DMS153 treated with DMSO at 0.1 percent for 48 hours (cell line): ENCODE data around the gene PLXNA4.

Experiments used
- DNase-seq: peaks from one replicate; lab custom pipeline; 2025; ENCODE audit not compliant: unreplicated experiment; lab: John Stamatoyannopoulos, UW

Gene PLXNA4

DNA sequence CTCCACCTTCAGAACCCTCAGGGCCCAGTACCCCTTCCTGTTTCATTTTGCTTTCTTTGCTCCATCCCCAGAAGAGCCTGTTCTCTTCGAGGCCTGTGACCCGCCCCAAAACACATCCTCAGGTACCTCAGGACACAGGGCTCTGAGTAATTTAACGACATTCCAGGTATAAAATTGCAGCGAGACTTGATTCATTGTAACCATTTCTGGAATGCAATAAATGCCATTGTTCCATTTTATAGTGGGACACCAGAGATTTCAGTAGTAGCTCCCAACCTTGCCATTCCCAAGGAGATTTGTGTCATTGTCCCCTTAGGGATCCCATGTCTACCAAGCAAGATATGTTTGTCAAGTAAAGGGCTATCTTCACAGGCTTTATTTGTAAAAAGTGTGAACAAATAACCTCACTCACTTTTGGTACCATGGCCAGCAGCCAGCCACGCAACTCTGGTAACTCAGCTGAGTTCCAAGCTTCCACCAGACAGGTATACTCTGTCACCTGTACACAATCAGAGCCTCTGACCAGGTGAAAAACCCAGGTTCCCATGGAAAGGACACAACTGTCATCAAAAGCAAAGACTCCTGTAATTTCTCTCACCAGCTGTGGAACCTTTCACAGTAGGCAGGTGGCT is 441.3 kb downstream of the PLXNA4 start:
- no peak for DNase-seq

DNA sequence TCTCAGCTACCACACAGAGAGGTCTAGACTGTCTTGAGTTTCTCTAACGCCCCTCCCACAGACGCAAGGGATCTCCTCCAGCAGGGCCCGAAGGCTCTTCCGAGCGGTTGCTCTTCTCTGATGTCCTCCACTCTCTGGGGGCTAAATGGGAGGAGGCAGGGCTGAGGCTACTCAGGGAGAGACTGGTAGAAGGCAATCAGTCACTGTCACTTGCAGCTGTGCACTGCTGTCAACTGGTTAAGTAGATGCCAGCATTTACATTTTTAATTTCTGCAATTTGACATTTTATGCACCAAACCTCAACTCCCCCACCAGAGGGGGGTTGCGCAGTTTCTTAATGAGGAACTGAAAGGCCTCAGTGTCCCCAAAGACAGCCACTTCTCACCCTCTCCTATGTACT is 442.8 kb downstream of the PLXNA4 start:
- DNase-seq = no peak

DNA sequence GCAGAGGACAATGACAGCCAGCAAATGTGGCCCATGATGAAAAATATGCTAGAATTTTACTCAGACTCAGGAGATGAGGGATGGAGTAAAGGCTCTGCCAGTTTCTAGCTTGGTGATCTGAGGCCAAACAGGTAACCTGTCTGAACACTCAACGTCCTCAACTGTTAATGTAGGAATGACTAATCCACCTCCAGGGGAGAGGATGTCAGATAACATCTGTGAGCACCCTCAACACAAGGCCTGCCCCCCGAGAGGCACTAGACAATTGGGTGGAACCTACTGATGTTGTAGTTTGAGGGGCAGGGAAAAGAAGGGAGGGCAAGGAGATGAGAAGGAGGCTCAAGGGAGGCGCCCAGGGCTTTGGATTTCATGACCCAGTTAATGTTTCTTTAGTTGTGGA is 445.1 kb downstream of the PLXNA4 start:
- no peak for DNase-seq

DNA sequence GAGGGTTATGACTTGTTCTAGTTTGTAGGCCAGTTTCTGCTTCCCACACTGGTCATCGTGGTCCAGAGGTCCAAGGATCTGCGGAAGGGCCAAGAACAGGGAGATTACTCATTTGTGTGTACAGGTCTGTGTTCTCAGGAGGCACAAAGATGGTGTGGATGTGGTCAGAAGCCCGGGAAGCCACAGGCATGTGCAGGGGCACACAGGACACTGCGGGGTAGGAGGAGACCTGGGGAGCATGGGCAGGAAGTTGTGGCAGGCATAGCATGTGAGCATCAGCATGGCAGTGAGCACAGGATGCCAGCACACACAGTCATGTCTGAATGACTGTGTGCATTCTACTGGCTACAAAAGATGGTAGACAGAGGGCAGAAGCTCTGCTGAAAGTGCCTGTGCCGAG is 445.8 kb downstream of the PLXNA4 start:
- DNase-seq = no peak

DNA sequence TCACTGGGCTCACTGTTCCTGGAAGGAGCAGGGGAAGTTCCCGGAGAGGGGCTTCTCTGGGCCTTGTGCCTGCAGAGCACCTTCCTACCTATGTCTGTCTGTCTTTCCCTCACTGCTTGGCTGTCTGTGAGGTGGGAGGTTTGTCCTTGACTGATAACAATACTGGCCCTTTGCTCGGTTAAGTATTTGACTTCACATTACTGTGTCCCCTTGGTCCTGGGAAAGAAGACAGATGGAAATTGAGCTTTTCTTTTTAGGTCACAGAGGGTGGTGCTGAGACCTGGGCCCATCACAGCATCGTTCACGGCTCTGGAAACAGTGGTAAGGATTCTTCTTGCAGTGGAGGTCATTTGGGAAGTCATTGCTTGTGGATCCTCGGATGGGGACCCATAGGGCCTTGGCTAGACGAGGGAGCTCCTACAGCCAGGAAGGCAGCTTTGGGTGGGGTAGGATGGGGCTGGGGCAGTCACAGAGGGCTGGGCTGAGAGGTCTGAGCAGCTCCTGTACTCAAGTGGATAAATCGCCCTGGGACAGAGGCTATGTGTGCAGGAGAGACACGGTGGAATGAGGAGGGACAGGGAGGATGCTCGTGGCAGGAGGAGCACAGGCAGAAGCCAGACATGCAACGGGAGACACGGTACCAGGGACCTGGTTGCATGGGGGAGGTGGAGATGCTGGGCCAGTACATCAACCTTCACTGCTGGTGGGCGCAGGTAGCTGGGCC is 450.2 kb downstream of the PLXNA4 start:
- no peak for DNase-seq

DNA sequence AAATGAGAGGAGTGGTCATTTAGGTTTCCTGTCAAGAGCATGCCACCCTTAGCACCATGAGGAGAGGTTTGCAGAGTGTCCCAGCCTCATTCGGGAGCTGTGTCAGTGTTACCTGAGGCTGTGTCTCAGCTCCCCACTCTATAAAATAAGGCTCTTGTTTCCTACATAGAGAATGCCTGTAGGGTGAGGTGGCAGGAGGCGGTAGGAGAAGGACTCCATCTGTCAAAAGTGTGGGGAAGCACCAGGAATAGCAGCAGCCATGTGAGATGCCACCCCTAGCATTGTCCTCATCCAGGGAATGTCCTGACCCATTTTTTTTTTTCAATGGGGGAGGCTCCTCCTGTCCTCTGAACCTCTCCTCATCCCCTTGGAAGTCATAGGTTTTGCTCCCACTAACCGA is 451.2 kb downstream of the PLXNA4 start:
- no peak for DNase-seq

DNA sequence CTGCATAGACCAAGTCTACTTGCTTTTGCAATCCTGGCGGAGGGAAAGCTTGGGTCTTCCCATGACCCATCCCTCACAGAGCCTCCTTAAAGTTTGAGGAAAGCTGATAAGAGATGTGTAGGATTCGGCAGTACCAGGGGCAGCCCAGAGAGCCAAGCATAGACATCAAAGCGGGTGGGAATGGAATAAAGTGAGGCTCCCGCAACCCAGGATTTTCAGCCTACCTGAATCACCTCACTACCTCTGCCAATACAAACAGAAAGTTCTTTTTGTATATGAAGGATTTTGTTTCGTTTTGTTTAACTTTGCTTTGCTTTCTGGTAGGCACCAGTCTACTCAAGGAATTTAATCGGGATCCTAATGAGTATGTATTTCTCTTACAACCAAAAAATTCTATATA is 451.7 kb downstream of the PLXNA4 start:
- no peak for DNase-seq

DNA sequence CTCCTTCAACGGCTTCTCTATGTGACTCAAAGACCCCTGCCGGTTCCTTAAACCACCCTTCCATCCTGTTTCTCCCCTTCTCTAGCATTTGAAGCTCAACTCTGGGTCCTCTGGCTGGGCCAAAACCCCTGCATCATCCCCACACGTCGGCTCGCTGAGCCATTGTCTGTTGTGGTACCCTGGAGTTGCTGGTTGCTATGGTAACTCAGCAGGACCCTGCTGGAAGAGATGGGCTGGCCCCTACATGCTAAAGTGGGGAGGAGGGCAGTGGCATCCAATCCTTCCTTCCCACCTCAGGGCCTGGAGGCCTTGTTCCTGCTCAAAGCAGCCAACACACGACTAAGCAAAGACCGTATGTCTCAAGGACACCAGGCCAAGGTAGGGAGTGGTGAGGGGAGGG is 452.5 kb downstream of the PLXNA4 start:
- DNase-seq = no peak

DNA sequence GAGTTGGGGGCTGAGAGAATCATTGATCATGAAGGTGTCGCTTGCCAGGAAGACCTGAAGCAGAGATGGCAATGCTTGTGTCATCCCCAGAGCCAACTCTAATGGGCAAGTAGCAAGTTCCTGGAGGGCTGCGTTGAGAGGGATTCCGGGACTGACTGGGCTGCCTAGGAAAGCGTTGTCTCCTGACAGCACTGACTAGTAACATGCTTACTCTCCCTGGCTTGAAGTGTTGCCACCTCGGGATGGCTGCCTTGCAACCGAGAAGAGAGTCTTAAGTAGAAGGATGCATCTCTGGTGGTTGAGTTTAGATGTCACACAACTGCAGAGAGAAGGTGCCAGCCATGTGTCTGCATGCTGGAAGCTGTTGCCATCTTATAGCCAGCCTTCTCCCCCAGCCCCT is 453.4 kb downstream of the PLXNA4 start:
- no peak for DNase-seq

DNA sequence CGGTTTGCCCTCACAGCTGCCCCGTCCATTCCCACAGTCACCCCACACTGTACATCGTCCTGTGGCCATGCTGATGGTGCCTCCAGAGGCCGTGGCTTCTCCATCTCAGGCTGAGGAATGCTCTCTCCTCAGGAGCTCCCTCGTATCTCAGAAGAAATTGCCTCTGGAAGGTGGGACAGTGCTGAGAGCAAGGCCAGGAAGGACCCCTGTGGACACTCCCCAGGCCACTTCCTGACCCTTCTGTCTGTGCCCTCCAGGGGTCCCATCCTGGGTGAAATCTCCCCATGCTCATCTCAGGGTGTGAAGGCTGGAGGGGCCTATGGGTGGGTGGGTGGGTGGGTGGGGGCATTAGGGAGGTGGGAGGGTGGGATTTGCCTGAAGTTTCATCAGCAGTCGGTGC is 454.3 kb downstream of the PLXNA4 start:
- DNase-seq = no peak

DNA sequence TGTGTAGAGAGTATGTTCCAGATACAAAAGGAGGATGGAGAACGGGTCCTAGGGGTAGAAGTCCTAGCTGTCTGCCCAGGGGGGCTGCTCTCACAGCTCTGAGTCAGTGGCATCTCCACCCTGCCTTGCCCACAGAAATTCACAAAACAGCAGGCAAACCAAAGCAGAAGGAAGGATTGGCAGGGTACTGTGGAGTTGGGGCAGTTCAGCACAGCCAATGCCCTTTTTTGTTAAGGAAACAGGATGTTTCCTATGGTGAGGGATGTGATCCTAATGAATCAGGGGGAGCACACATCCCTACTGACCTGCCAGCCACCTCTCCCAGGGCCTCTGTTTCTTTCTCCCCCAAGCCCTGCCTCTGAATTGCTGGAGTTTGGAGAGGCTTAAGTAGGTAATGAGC is 457.6 kb downstream of the PLXNA4 start:
- no peak for DNase-seq

DNA sequence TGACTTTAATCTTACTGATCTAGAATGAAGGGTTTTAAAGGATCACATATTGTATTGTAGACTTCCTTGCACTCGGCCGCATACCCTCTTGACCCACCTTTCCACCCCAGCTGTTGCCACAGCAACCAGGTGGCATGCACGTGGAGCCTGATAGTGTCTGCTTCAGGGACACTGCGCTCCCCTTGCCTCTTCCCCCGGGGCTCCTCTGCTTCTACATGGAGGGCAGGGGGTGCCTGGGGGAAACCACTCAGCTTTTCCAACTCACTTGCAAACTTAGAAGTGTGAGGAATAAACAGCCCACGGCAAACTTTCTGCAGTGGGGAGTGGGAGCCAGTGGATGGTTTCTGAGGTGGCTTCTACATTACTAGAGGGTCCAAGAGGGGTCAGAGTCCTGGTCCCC is 458.6 kb downstream of the PLXNA4 start:
- DNase-seq = no peak

DNA sequence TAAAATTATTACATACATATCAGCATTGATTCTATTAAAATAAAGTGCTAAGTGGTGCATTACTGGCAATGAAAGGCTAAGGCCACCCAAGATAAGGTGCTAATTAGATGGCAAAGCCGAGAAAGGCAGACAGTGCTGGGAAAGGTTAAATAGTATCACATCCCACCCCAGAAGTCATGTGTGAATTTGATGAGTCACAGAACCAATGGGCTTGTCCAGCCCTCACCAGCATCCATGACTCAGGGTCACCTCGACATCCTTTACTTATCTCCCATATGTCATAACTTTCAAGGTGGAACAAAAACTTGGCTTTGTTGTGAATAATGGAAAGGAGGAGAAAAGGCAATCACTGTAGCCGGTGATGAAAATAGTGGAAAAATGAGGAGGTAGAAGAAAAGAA is 459.1 kb downstream of the PLXNA4 start:
- DNase-seq = no peak

DNA sequence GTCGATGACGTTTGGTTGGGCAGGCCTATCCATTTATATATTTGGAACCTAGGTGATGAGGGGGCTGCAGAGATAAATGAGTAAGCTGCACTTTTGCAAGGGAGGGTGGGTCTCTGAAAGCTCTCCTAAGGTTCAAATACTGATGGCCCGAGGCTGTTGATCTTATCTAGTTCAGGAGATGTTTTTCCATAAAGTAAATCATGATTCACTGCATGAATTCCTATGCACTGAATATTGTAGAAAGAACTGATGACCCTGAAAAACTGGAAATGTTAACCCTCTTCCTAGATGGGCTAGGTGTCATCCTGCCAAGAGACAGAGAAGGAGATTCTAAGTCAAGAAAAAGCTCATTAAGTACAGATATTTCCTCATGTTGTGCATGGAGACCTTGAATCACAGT is 459.9 kb downstream of the PLXNA4 start:
- DNase-seq = no peak

DNA sequence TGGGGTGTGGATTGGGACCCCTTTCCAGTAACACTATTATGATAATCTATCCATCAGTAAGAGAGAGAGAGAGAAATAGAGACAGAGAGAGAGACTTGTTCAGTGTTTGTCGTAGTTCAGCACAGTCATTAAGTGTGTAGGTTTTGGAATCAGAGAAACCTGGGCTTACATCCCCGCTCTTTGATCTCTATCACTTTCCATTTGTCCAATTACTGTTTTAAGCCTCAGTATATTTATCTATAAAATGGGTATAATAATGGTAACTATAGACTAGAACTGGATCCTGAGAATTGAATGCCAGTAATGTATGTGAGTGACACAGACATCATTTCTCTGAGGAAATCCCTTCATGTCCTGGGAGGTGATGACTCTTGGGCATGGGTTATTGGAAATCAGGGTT is 460.5 kb downstream of the PLXNA4 start:
- no peak for DNase-seq

DNA sequence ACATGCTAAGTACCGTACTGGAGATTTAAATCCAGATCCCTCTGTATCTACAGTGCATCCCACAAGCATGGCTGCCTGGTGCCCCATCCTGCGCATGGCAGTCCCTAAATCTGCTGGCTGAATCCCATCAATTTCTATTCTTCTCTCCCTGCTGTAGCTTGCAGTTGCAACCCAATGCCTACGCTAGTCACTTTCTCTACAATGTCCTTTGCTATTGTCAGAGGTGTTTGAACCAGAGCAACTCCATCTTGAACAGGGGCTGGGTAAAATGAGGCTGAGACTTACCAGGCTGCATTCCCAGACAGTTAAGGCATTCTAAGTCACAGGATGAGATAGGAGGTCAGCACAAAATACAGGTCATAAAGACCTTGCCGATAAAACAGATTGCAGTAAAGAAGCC is 461.2 kb downstream of the PLXNA4 start:
- no peak for DNase-seq

DNA sequence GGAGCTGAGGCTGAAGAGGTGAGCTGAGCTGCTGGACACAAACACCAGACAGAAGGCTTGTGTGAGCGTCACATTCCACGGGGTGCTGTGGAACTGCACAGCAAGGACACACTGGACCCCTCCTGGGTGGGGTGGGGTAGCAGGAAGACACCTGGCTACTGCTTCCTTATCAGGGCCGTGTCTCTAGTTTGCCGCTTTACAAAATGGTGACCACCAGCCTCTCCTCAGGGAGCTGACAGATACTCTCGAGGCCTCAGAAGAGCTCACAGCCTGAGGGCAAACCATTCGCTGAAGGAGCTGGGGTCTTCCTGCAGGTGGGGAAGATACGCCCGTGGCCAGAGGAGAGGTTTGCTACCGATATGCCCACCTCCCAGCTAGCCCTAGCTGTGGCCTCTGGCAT is 461.9 kb downstream of the PLXNA4 start:
- DNase-seq = no peak

DNA sequence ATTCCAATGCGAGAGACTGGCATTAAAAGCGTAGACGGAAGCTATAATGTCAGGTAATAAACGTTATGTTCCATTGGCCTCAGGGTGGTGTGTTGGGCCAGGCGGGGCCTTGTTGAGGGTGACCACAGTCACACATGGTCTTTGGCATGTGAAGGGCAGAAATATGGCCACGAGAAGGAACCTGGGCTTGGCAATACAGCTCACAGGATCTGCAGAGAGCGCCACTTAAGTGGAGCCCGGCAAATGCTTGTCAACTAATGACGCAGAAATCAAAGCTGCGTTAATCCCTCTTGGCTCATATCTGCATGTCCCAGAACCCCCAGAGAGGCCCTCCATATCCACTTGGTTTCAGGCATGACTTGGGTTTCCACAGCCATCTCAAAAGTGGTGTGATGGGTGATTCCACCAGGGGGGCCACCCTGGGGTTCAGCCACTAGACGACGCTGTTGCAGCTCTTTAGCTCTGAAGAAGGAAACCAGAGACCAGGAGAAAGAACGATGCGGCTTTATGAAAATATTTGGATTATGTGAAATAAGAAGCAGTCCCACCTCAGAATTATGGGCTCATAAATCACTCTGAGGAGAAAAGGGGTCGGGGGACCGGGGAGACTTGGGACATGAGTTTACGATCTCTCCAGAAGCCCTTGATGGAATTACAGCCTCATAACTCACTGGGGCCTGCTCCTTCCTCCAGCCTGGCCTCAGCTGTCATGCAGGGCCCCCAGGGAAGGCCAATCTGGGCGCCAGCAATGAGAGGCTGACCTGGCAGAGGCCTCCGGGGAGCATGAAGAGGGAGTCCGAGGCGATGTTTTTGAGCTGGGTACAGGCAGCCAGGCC is 462.5 kb downstream of the PLXNA4 start:
- no peak for DNase-seq

DNA sequence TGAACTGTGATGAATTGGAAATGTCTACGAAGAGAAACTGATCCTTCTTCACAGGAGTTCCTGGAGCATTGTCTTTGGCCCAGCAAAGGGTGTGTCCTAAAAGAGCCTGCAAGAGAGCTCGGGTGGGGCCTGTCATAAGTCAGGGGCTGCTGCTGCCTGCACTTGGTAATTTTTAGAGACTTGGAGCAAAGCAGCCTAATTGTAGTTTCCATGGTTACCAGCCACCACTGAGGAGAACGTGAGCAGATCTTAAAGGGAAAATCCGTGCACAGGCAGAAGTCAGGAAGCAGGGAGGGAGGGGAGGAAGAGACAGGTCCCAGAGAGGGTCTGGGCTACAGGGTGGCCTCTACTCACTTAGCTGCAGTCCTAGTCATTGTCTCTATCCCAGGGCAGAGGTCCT is 463.6 kb downstream of the PLXNA4 start:
- DNase-seq = no peak

DNA sequence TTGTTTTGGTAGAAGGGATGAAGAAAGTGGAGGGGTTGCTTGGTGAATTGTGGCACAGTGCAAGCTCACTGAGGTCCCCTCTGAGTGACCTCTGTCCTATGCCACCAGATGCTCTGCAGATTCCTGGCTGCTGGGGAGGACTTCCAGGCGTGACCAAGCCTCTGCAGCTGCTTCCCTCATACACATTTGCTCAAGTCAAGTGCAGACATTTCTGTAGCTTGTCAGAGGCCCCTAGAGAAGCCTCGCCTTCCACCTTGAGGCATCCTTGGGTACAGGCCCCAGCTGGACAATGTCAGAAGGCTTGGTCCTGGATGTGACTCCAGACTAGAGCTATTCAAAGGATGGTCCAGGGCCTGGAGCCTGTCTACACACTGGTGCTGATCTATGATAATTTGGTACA is 464.2 kb downstream of the PLXNA4 start:
- DNase-seq = no peak

DNA sequence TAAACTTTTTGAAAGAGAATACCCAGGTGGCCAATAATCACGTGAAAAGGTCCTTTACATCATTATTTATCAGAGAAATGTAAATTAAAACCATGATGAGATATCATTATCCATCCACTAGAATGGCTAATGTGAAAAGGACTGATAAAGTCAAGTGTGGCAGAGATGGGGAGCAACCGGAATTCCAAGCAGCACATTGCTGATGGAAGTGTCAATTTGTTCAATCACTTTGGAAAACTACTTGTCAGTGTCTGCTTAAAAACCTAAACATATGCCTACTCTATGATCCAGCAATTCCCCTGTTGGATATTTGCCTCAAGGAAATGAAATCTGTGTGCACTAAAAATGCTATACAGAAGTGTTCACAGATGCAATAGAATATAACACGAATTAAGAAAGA is 465.6 kb downstream of the PLXNA4 start:
- no peak for DNase-seq

DNA sequence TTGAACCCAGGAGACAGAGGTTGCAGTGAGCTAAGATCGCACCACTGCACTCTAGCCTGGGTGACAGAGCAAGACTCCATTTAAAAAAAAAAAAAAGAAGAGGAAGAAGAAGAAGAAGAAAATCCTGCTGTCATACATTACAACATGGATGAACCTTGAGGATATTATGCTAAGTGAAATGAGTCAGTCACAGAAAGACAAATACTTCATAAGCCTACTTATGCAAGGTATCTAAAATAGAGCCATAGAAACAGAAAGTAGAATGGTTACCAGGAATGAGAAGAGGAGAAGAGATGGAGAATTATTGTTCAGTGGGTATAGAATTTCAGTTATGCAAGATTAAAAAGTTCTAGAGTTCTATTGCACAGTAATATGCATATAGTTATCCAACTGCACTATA is 466.5 kb downstream of the PLXNA4 start:
- no peak for DNase-seq
